D721Med (cell line): ENCODE results near the gene CRYGB.
"Not testable (repeated sequence)": the region's sequence is repeated elsewhere in the genome, so short reads cannot be mapped to it uniquely, and the experiment has no call there.

ENCODE experiments used
- DNase-seq: peaks from one replicate; pipeline ENCODE4 v3.0.0; 2011; ENCODE audit warnings: low spot score; ENCODE audit not compliant: insufficient read length
- FAIRE-seq: peaks from 2 replicates; lab custom pipeline; 2011; peaks lifted over from hg19 to GRCh38; lab: Jason Lieb, UNC
- TF ChIP-seq, protein P1 (sequence below): IDR thresholded peaks from 2 replicates; pipeline ENCODE4 v1.5.1; 2012; ENCODE audit warnings: mild to moderate bottlenecking, control low read depth; ENCODE audit not compliant: insufficient read depth; ENCODE audit errors: missing control alignments

Gene CRYGB

GRCh38 chr2:208142240-208142924 lies 3.6 kb downstream of the CRYGB start:
- DNase-seq (no peak), FAIRE-seq (no peak)
- TF ChIP-seq, protein P1, sequence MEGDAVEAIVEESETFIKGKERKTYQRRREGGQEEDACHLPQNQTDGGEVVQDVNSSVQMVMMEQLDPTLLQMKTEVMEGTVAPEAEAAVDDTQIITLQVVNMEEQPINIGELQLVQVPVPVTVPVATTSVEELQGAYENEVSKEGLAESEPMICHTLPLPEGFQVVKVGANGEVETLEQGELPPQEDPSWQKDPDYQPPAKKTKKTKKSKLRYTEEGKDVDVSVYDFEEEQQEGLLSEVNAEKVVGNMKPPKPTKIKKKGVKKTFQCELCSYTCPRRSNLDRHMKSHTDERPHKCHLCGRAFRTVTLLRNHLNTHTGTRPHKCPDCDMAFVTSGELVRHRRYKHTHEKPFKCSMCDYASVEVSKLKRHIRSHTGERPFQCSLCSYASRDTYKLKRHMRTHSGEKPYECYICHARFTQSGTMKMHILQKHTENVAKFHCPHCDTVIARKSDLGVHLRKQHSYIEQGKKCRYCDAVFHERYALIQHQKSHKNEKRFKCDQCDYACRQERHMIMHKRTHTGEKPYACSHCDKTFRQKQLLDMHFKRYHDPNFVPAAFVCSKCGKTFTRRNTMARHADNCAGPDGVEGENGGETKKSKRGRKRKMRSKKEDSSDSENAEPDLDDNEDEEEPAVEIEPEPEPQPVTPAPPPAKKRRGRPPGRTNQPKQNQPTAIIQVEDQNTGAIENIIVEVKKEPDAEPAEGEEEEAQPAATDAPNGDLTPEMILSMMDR, result no peak

GRCh38 chr2:208139447-208139846 lies 6.5 kb downstream of the CRYGB start:
- FAIRE-seq (no peak), DNase-seq (no peak)
- TF ChIP-seq, protein P1, result no peak

GRCh38 chr2:208138334-208138733 lies 7.6 kb downstream of the CRYGB start:
- not testable (repeated sequence) for DNase-seq, FAIRE-seq

DNA sequence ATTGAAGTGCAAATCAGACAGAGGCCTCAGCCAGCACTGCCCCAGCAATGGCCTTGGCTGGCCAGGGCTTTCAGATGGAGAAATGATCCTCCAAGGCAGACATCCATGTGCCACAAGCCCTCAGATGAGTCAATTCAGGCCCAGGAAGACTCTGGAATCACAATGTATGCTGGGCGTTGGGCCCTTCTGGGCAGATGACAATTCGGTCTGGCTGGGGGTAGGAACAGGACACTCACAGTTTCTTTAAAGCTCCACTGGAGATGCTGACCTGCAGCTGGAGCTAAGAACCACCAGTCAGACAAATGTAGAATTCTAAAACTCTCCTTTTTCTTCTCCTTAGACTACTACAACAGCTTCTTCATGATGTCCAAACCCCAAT lies 9.3 kb downstream of the CRYGB start:
- DNase-seq (no peak), FAIRE-seq (no peak)
- TF ChIP-seq, protein P1, result no peak

- FAIRE-seq (no peak), DNase-seq (no peak)
- TF ChIP-seq, protein P1, result no peak
Observed at GRCh38 chr2:208135794-208136715, 9.9 kb downstream of the CRYGB start.

- TF ChIP-seq, protein P1, result no peak
- no peak for DNase-seq
- FAIRE-seq, result no peak
Observed at GRCh38 chr2:208134928-208135586, 10.9 kb downstream of the CRYGB start.

DNA sequence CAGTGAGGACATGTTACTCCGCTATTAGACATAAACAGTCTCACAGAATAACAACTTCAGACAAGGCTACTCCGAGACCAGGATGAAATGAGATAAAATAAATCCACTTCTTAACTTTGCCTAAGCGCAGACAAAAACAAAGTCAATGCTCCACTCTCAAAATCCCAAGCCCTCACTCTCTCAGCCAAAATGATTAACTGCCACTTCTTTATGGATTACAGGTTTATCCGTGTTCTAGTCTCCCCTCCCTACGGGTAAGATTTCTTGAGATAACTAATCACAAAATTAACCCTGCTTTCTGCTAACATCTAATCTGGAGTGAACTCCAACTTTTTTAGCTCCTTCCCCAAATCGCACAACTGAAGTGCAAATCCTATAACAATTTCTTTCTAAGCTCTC lies 15.2 kb downstream of the CRYGB start:
- TF ChIP-seq, protein P1, result no peak
- DNase-seq, result no peak
- FAIRE-seq, result peak; percentile 86
